DMS 273 (cell line): ENCODE results near the gene NPC1.
A peak's percentile ranks its signal among the peaks of the same experiment; 100 is the strongest.

Experiments
- DNase-seq: peaks from one replicate; lab custom pipeline; 2025; ENCODE audit not compliant: unreplicated experiment; lab: John Stamatoyannopoulos, UW

NPC1 gene

DNA sequence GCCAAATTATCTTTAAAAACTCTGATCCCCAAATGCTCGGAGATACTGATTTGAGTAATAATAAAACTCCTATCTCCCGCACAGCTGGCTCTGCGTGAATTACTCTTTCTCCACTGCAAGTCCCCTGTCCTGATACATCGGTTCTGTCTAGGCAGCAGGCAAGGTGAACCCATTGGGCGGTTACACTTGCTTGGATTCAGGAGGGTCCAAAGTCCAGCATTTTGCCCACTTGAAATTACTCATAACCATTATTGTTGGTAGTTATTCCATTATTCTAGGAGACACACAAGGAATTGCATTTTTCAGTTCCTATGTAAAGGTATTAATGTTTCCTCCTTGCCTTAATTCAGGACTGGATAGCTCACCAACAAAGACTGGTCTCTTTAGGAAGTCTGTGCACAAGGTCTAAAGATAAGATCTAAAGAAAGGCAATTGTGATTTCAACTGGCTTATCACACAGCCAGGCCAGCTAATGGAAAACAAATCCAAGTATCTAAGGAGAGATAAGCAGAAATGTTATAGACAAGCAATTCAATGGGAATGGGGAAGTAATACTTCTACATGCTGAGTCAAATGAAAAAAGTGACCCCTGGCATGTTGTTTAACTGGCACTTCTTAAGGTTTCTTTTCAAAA, 23.2 kb upstream of the NPC1 start:
- DNase-seq, result no peak

GRCh38 chr18:23608211-23608610, 21.9 kb upstream of the NPC1 start:
- DNase-seq, result no peak

DNA sequence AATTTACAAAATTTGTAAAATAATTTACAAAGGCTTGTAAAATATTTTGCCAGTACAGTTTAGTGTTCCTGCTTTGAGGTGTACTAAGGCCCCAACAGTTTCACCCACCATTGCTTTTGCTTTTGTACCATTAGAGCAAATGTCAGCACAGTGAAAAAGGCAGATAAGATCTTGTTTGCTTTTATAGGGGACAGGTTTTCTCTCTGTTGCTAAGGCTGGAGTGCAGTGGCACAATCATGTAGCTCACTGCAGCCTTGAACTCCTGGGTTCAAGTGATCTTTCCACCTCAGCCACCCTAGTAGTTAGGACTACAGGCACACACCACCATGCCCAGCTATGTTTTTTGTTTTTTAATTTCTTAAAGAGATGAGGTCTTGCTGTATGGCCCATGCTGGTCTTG, 19.6 kb upstream of the NPC1 start:
- DNase-seq, result no peak

DNA sequence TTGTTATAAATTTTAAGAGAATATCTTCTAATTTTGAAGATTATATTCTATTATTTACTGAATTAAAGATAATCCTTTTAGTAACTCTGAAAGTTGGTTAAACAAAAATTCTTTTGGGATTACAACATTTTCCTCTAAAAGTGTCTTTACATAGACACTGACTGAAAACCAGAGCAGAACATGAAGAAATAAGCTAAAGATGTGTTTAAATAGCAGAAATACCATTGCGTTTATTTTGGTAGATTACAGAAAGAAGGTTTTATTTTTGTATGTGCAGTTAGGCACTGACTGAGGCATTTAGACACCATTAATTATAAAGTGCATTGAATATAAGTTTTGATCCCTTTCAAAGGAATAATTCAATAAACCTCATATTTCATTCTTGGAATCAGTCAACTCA, 13.5 kb upstream of the NPC1 start:
- DNase-seq, result no peak

DNA sequence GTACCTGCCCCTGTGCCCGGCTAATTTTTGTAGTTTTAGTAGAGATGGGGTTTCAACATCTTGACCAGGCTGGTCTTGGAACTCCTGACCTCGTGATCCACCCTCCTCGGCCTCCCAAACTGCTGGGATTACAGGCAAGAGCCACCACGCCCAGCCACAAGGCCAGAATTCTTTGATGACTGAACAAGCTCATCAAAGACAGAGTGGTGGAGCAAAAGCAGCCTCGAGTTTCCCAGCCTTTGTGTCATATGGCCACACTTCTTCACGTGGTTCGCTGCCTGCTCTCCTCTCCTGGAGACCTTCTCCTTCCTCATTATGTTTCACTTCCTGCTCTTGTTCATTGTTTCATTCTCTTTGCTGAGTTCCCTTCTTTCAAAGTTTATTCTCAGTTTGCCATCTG, 9.9 kb upstream of the NPC1 start:
- DNase-seq, result no peak

- no peak for DNase-seq
Measured at GRCh38 chr18:23595591-23595990, 9.3 kb upstream of the NPC1 start.

GRCh38 chr18:23593720-23594119, 7.4 kb upstream of the NPC1 start:
- DNase-seq, result no peak

- no peak for DNase-seq
Measured at GRCh38 chr18:23592911-23593310, 6.6 kb upstream of the NPC1 start.

DNA sequence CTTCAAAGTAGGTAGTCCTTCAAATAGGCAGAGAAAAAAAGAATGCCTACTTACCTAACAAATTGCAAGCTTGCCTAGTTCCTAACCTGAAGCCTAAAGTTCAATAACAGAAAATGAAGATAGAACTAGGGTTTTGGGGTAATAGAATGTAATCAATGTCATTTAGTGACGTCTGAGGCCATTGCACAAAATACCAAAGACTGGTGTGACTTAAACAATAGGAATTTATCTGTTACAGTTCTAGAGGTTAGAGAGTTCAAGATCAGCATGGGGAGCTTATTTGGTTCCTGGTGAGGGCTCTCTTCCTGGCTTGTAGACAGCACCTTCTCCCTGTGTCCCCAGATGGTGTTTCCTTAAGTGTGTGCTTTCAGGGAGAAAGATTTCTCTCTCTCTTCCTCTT, 4.7 kb upstream of the NPC1 start:
- no peak for DNase-seq

DNA sequence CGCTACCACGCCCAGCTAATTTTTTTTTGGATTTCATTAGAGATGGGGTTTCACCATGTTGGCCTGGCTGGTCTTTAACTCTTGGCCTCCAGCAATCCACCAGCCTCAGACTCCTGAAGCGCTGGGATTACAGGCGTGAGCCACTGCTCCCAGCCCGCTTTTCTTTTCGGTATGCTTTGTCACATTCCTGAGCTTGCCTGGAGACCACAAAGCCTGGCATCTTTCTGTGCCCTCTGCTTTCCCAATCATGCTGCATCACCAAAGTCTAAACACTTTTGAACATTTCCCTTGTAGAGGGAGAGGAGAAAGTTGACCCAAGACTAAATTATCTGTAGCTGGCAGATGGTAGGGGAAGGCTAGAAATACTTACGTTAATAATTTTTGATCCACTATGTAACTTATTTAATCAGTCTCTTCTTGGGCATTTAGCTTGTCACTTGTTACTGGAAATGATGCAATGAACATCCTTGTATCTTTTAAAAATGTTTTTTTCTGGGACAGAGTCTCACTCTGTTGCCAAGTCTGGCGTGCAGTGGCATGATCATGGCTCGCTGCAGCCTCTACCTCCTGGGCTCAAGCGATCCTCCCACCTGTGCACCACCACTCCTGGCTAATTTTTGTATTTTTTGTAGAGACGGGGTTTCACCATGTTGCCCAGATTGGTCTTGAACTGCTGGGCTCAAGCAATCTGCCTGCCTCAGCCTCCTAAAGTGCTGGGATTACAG, 2.7 kb upstream of the NPC1 start:
- DNase-seq, result peak; percentile 11

DNA sequence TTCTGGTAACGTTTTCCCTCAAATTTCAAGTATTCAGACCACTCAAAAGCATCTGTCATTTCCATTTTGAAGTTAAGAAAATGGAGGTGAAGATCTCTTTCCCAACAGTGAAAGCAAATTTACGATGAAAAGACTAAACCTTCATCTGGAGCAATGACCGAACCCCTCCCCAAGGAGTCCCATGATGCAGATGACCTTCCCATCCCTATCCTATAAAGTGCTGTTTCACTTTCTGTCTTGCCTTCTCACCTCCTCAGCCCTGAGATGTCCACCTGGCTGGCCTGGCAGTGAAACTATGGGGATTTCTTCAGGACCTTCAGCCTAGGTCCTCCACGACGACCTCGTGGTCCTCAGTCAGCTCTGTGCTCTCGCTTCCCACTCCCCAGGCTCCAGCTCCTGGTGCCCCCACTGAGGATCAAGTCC, 925 bp upstream of the NPC1 start:
- no peak for DNase-seq

GRCh38 chr18:23585897-23586248, 433 bp downstream of the NPC1 start:
- peak; percentile 51 for DNase-seq

- peak; percentile 51 for DNase-seq
Measured at GRCh38 chr18:23585007-23585871, 1.1 kb downstream of the NPC1 start.

DNA sequence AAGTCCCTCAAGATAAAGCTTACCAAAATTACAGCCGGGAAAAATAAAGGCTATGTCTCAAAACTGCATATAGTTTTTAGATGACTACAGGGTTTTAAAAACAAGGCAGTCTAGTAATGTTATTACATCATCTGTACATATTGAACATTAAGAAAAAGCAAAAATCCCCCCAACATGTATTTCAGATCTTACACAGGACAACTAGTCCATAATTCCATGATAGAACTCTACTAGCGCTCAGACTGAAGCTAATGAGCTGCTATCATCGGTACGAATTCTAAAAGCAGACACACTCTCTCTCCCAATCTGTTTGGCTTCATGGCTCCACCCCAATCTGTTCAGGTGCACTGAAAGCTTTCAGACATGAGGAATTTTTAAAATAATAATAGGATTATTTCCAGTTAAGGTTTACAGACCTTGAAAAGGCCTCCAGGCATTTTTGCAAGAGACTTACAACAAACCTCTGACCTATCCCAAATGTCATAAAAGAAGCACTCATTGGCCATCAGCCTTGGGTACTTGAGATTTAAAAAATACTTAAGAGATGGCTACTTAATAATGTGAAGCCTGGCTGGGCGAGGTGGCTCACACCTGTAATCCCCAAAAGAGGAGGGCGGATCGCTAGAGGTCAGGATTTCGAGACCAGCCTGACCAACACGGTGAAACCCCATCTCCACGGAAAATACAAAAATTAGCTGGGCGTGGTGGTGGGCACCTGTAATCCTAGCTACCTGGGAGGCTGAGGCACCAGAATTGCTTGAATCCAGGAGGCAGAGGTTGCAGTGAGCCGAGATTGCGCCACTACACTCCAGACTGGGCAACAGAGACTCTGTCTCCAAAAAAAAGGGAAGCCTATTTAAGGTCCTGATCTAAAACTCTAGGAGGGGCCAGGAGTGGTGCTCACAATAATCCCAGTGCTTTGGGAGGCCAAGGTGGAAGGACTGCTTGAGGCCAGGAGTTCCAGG, 2.0 kb downstream of the NPC1 start:
- no peak for DNase-seq

DNA sequence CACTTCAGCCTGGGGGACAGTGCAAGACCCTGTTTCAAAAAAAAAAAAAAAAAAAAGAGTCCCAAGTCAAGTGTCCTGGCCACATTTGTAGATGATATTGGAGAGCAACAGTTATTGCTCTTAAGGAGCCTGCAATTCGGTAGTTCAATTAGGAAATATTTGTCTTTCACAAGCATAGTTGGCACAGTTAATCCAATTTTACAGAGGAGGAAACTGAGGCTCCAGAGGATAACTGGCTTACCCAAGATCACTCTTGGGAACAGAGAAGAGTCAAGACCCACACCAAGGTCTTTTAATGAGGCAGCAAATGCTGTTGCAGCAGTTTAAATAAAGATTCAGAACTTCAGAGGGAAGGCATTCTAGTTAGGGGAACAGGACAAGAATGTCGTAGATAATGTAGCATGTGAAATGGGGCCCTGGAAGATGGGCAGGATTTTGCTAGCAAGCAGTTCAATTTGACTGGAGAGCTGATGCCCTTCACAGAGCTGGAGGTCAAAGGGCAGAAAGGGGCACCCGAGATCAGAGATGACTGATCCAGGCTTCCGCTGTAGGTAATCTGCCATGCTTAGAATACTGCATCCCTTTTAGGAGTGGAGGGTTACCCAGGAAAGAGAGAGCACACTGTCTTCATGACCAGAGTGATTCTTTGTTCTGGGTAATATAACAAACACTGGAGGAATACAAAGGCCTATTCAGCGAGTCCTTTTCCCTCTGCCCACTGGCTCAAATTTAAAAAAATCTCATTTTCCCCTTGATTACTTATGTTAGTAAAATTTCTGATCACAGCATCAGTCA, 3.0 kb downstream of the NPC1 start:
- no peak for DNase-seq

DNA sequence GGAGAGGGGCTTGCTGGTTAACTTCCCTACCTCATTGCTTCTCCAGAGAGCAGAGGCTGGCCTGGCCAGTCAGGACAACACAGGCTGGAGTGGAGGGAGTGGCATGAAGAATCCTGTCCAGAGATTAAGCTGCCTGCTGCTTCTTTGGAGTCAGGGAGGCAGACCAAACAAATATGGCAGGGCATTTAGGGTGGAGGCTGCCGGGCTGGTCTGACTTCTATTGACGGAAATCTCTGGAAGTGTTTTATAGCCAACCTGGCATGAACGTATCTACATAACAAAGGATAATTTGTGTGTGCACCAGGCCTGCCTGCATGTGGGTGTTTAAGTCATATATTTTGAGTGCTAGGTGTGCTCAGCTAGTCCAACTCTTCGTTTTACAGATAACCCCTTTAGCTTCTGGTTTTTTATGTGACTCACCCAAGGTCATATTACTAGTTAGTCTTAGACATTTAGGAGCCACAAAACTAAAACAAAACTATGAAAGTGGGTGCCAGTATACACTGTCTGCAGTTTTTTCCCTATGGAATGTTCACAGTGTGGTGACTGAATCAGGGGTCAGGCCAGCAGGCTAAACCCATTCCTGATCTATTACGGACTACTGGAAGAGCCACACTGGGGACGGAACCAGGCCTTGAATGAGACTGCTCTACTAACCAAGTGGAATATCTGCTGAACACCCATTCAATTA, 5.5 kb downstream of the NPC1 start:
- DNase-seq, result no peak

DNA sequence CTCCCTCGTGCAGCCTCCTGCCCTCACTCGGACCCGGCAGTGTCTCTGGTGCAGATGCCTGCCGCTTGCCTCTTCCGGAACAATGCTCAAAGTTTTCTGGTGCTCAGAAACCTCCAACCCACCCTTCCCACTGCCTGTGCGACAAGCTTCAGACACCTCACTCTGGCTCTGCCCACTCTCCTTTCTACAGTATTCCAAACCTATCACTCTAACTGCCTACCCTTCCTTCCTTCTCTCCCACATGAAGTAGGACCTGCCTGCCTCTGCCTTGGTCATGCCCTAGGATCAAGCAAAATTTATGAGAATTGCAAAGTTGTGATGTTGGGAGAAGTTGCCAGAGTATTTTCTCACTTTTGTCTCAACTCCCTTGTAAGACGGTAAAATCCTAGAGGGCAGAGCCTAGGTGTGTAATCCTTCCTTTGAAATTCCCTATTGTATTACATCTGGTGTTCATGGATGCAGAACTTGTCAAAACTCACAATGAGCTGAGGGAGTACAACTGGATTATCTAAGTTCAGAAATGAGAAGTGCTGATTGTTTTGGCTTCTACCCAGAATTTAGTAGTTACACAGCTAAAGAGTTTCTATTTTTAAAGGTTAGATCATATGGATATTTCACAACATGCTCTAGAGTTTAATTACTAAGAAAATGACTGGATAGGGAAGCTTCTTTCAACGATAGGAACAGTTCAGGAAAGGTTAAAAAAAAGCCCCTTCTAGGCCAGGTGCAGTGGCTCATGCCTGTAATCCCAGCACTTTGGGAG, 7.2 kb downstream of the NPC1 start:
- DNase-seq, result no peak

DNA sequence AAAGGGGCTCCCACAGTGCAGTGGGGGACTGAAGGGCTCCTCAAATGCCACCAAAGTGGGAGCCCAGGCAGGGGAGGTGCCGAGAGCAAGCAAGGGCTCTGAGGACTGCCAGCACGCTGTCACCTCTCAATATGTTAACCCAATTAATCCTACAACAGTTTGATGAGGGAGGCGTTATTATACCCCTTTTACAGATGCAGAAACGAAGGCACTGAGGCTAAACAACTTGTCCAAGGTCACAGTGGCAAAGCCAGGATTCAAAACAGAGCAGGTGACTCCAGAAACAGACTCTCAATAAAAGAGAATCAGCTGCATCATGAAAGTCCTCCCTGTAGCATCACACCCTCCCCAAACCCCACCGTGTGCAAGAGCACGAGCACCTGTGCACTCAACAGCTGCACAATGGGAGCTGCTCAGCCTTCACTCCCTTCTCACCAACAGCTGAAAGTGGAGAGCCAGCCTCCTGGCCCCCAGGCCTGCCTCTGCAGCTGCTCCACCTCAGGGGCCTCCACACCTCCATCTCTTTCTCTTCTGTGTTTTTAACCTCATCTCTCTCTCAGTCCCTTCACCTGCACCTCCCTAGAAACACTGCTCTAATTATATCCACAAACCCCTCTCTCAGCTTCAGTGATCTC, 8.1 kb downstream of the NPC1 start:
- no peak for DNase-seq
